H9 (cell line): ENCODE results near the gene PALM3. TPM values are rescaled to one million over a fixed set of nuclear protein-coding genes. Genes with fewer than 3 reads are reported as not detected.

ENCODE experiments used
- DNase-seq: peaks from one replicate; pipeline ENCODE4 v3.0.0-alpha.2; 2017
- H2AFZ ChIP-seq: one replicate; pipeline ENCODE4 v1.6.1; 2013; ENCODE audit warnings: mild to moderate bottlenecking, low read length, control low read depth, moderate library complexity
- H2AK5ac ChIP-seq: 2 replicates; pipeline ENCODE4 v1.6.1; 2013; ENCODE audit warnings: low read length, control low read depth, mixed read lengths; ENCODE audit not compliant: insufficient read length
- H2BK120ac ChIP-seq: one replicate; pipeline ENCODE4 v1.6.1; 2013; ENCODE audit warnings: low read depth, mild to moderate bottlenecking, low read length, control low read depth, inconsistent platforms; ENCODE audit not compliant: poor library complexity, severe bottlenecking
- H2BK12ac ChIP-seq: 2 replicates; pipeline ENCODE4 v1.6.1; 2013; ENCODE audit warnings: low read length, control low read depth, mixed read lengths, low read depth; ENCODE audit not compliant: insufficient read length
- H2BK15ac ChIP-seq: 2 replicates; pipeline ENCODE4 v1.6.1; 2013; ENCODE audit warnings: low read depth, low read length, control low read depth
- H2BK20ac ChIP-seq: one replicate; pipeline ENCODE4 v1.6.1; 2013; ENCODE audit warnings: low read depth, mild to moderate bottlenecking, low read length, control low read depth, inconsistent platforms; ENCODE audit not compliant: poor library complexity, severe bottlenecking
- H2BK5ac ChIP-seq: 2 replicates; pipeline ENCODE4 v1.6.1; 2013; ENCODE audit warnings: low read length, control low read depth, mixed read lengths; ENCODE audit not compliant: insufficient read length
- H3K14ac ChIP-seq: 2 replicates; pipeline ENCODE4 v1.6.1; 2013; ENCODE audit warnings: low read length, control low read depth; ENCODE audit not compliant: insufficient read depth
- H3K18ac ChIP-seq: 2 replicates; pipeline ENCODE4 v1.6.1; 2013; ENCODE audit warnings: low read depth, mild to moderate bottlenecking, mixed read lengths, low read length, control low read depth; ENCODE audit not compliant: insufficient read length
- H3K23ac ChIP-seq: 2 replicates; pipeline ENCODE4 v1.6.1; 2013; ENCODE audit warnings: low read length, control low read depth, mixed read lengths, low read depth; ENCODE audit not compliant: insufficient read length
- H3K23me2 ChIP-seq: 2 replicates; pipeline ENCODE4 v1.6.1; 2013; ENCODE audit warnings: low read depth, mild to moderate bottlenecking, mixed read lengths, low read length, control low read depth; ENCODE audit not compliant: insufficient read length, poor library complexity, severe bottlenecking
- H3K27ac ChIP-seq: 2 replicates; pipeline ENCODE4 v1.5.1; 2013; ENCODE audit warnings: low read length, control low read depth, mixed read lengths, low read depth; ENCODE audit not compliant: insufficient read length
- H3K27me3 ChIP-seq: 2 replicates; pipeline ENCODE4 v1.6.1; 2013; ENCODE audit warnings: low read length, control low read depth, inconsistent platforms; ENCODE audit not compliant: insufficient read depth
- H3K4ac ChIP-seq: 2 replicates; pipeline ENCODE4 v1.6.1; 2013; ENCODE audit warnings: low read depth, mild to moderate bottlenecking, control low read depth, inconsistent platforms, low read length, moderate library complexity
- H3K4me1 ChIP-seq: 2 replicates; pipeline ENCODE4 v1.6.1; 2013; ENCODE audit warnings: low read length, control low read depth, inconsistent platforms; ENCODE audit not compliant: insufficient read depth
- H3K4me2 ChIP-seq: 2 replicates; pipeline ENCODE4 v1.6.1; 2013; ENCODE audit warnings: low read length, control low read depth, mixed read lengths; ENCODE audit not compliant: insufficient read length, insufficient read depth
- H3K56ac ChIP-seq: 2 replicates; pipeline ENCODE4 v1.6.1; 2013; ENCODE audit warnings: low read depth, mild to moderate bottlenecking, mixed read lengths, low read length, control low read depth; ENCODE audit not compliant: insufficient read length
- H3K79me1 ChIP-seq: 2 replicates; pipeline ENCODE4 v1.6.1; 2013; ENCODE audit warnings: low read depth, mild to moderate bottlenecking, moderate library complexity, low read length, control low read depth, inconsistent platforms; ENCODE audit not compliant: insufficient read depth, poor library complexity, severe bottlenecking
- H3K79me2 ChIP-seq: 2 replicates; pipeline ENCODE4 v1.6.1; 2013; ENCODE audit warnings: low read length, control low read depth, inconsistent platforms; ENCODE audit not compliant: insufficient read depth
- H3K9ac ChIP-seq: 2 replicates; pipeline ENCODE4 v1.6.1; 2013; ENCODE audit warnings: low read length, control low read depth, mixed read lengths; ENCODE audit not compliant: insufficient read length; ENCODE audit errors: extremely low read depth
- H3K9me3 ChIP-seq: one replicate; pipeline ENCODE4 v1.6.1; 2013; ENCODE audit warnings: low read depth, low read length, inconsistent platforms; ENCODE audit not compliant: control insufficient read depth
- H3T11ph ChIP-seq: one replicate; pipeline ENCODE4 v1.6.1; 2013; ENCODE audit warnings: mild to moderate bottlenecking, low read length, control low read depth, inconsistent platforms
- H4K20me1 ChIP-seq: one replicate; pipeline ENCODE4 v1.6.1; 2013; ENCODE audit not compliant: control insufficient read depth, insufficient read length, insufficient read depth
- H4K5ac ChIP-seq: 2 replicates; pipeline ENCODE4 v1.6.1; 2013; ENCODE audit warnings: low read depth, mild to moderate bottlenecking, mixed read lengths, low read length, control low read depth; ENCODE audit not compliant: insufficient read length
- H4K8ac ChIP-seq: replicated peaks from 2 replicates; pipeline ENCODE4 v1.6.1; 2013; ENCODE audit warnings: low read length, control low read depth, mixed read lengths, low read depth; ENCODE audit not compliant: insufficient read length
- H4K91ac ChIP-seq: 2 replicates; pipeline ENCODE4 v1.6.1; 2013; ENCODE audit warnings: low read depth, mild to moderate bottlenecking, moderate library complexity, mixed read lengths, low read length, control low read depth; ENCODE audit not compliant: insufficient read length
- H3K27ac Mint-ChIP-seq, 3 experiments: 2 replicates in 2 of 3; 3 replicates in 1 of 3; pipeline ENCODE4 v1.8.0; 2020 to 2021; ENCODE audit warnings: mixed read lengths in 3 of 3, mild to moderate bottlenecking in 1 of 3, moderate library complexity in 1 of 3
- H3K27me3 Mint-ChIP-seq: 2 replicates; pipeline ENCODE4 v1.8.0; 2021; ENCODE audit warnings: low read depth, mild to moderate bottlenecking, moderate library complexity, mixed read lengths
- H3K36me3 Mint-ChIP-seq, 3 experiments: 2 replicates in 2 of 3; 3 replicates in 1 of 3; pipeline ENCODE4 v1.8.0; 2020 to 2021; ENCODE audit warnings: low read depth in 3 of 3, mixed read lengths in 3 of 3; ENCODE audit not compliant: insufficient read depth in 1 of 3
- H3K4me1 Mint-ChIP-seq, 2 experiments: 2 replicates each; pipeline ENCODE4 v1.8.0; 2020; ENCODE audit warnings: mixed read lengths in 2 of 2
- H3K4me3 Mint-ChIP-seq, 2 experiments: 2 replicates in 1 of 2; 3 replicates in 1 of 2; pipeline ENCODE4 v1.8.0; 2020 to 2021; ENCODE audit warnings: mild to moderate bottlenecking in 2 of 2, mixed read lengths in 2 of 2, moderate library complexity in 1 of 2
- H3K9me3 Mint-ChIP-seq, 2 experiments: 2 replicates in 1 of 2; 3 replicates in 1 of 2; pipeline ENCODE4 v1.8.0; 2020; ENCODE audit warnings: mild to moderate bottlenecking in 2 of 2, mixed read lengths in 2 of 2, moderate library complexity in 1 of 2
- WGBS: extraction: QIAGEN DNeasy Blood & Tissue Kit; methylation state at CpG from one replicate; pipeline ENCODE4 v1.1.7; 2013; ENCODE audit warnings: missing lambda C conversion rate, low lambda C conversion rate, mixed read lengths; ENCODE audit not compliant: insufficient read length; ENCODE audit errors: extremely low coverage; 5-methylcytosine and 5-hydroxymethylcytosine counted together
- total RNA-seq: library from RNA; stranded (reverse); gene quantifications from 2 replicates; pipeline ENCODE4 v1.2.1, GENCODE V29; 2021
- TF ChIP-seq, protein P1 (sequence below): fragments of 200-600 bp; sonication (generic); conservative IDR thresholded peaks from 3 replicates; pipeline ENCODE4 v1.8.0; 2021; ENCODE audit warnings: antibody characterized with exemption, mild to moderate bottlenecking

The PALM3 gene
- total RNA-seq, 1 experiment from 2014 or later = 11.5 TPM

DNA sequence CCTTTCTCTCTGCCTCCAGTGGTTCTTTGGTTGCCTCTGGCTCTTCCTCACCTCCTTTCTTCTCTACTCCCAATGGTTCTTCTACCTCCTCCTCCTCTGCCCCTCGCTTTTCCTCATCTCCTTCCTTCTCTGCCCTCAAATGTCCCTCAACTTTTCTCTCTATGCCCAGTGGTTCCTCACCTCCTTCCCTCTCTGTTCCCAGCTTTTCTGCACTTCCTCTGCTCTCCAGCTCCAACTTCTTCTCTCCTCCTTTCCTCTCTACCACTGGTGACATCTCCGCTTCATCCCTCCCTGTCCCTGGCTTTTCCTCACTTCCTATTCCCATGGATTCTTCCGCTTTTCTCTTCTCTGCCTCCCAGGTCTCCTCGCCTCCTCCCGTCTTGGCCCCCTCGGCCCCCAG is 7.8 kb downstream of the PALM3 start:
- Histone ChIP-seq H3K79me2 (no peaks in the 10 kb centered on the region), H4K8ac (no peak overlapping the region), H3K79me1 (no peaks in the 10 kb centered on the region), H2BK20ac (no peak overlapping the region), H4K5ac (no peak overlapping the region), H4K91ac (no peak overlapping the region), H2BK120ac (no peak overlapping the region), H3K56ac (no peak overlapping the region), H4K20me1 (no peaks in the 10 kb centered on the region), H2BK5ac (no peak overlapping the region), H3K14ac (no peak overlapping the region), H3K18ac (no peak overlapping the region), H2AK5ac (no peak overlapping the region), H3K9me3 (no peaks in the 10 kb centered on the region), H3T11ph (no peak overlapping the region), H3K4ac (no peak overlapping the region), H3K4me2 (no peak overlapping the region), H3K23me2 (peaks cover 6% of the 10 kb centered on the region), H3K23ac (no peak overlapping the region), H2BK15ac (no peak overlapping the region), H3K4me1 (no peaks in the 10 kb centered on the region; the same call in 1 of the 2 replicates), H3K9ac (no peak overlapping the region), H3K27ac (no peak overlapping the region), H2AFZ (no peak overlapping the region), H2BK12ac (no peak overlapping the region), H3K27me3 (peaks cover 8% of the 10 kb centered on the region)
- Mint-ChIP-seq H3K9me3 (no peaks in the 10 kb centered on the region; a peak in 1 of 5 replicates), H3K4me3 (no peak overlapping the region), H3K27me3 (peaks cover 27% of the 10 kb centered on the region), H3K27ac (no peak overlapping the region; a peak in 1 of 7 replicates), H3K4me1 (peaks cover 9 to 18% of the 10 kb centered on the region in 2 experiments), H3K36me3 (peaks cover 16 to 23% (median 18%) of the 10 kb centered on the region in 3 experiments)
- no CpG with 5 or more reads among the region's 6 CpGs for WGBS
- DNase-seq = no peak
- TF ChIP-seq, protein P1, sequence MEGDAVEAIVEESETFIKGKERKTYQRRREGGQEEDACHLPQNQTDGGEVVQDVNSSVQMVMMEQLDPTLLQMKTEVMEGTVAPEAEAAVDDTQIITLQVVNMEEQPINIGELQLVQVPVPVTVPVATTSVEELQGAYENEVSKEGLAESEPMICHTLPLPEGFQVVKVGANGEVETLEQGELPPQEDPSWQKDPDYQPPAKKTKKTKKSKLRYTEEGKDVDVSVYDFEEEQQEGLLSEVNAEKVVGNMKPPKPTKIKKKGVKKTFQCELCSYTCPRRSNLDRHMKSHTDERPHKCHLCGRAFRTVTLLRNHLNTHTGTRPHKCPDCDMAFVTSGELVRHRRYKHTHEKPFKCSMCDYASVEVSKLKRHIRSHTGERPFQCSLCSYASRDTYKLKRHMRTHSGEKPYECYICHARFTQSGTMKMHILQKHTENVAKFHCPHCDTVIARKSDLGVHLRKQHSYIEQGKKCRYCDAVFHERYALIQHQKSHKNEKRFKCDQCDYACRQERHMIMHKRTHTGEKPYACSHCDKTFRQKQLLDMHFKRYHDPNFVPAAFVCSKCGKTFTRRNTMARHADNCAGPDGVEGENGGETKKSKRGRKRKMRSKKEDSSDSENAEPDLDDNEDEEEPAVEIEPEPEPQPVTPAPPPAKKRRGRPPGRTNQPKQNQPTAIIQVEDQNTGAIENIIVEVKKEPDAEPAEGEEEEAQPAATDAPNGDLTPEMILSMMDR = no peak
